Measurements from ENCODE around the gene GALNT1.
"Not testable (repeated sequence)": the region's sequence is repeated elsewhere in the genome, so short reads cannot be mapped to it uniquely, and the experiment has no call there.

Gene GALNT1

DNA sequence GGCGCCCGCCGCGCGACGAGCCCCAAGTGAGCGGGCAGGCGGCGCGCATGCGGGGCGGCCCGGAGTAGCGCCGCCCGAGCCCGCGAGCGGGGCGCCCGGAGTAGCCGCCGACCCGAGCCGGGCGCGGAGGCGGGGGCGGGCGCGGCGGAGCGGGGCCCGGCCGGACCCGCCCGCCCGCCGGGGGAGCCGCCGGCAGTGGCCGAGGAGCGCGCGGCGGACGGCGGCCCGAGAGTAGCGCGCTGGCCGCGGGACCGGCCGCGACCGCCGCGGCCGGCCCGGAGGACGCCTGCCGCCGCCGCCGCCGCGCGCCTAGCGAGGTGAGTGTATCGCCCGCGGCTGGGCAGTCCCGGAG is at the start of gene GALNT1:
GALNT1 (plus strand) TSS at position 195 of the 352 bp plus-strand sequence. CDS start 72,923 bp downstream, outside the sequence.
- no peak for FAIRE-seq

DNA sequence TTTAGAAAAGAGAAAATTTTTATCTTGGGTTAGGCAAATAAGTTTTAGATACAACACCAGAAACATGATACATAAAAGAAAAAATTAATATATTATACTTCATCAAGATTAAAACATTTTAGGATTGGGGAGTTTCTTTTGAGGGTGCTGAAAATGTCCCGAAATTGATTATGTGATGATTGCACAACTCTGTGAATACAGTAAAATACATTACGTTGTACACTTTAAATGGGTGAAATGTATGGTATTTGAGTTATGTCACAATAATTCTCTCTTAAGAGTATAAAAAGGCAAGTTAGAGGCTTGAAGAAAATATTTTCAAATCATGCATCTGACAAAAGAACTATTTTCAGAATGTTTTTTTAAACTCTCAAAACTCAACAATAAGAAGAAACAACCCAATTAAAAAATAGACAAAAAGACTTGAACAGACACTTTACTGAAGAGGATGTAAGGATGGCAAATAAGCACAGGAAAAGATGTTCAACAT is 47.6 kb upstream of the GALNT1 start:
- no peak for FAIRE-seq

DNA sequence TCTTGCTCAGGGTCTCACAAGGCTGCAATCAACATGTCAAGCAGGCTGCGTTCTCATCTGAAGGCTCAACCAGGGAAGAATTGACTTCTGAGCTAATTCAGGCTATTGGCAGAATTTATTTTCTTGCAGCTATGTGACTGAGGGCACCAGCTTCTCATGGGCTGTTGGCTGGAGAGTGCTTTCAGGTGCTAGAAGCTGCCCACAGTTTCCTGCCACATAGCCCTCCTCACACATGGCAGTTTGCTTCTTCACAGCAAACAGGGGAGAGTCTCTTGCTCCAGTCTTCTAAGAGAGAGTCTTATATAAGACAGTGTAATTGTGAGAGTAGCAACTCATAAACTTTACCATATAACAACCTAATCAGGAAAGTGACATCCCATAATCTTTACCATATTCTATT is 46.2 kb upstream of the GALNT1 start:
- FAIRE-seq: no peak

- no peak for FAIRE-seq
Measured at GRCh38 chr18:35542356-35542755, 39.2 kb upstream of the GALNT1 start.

DNA sequence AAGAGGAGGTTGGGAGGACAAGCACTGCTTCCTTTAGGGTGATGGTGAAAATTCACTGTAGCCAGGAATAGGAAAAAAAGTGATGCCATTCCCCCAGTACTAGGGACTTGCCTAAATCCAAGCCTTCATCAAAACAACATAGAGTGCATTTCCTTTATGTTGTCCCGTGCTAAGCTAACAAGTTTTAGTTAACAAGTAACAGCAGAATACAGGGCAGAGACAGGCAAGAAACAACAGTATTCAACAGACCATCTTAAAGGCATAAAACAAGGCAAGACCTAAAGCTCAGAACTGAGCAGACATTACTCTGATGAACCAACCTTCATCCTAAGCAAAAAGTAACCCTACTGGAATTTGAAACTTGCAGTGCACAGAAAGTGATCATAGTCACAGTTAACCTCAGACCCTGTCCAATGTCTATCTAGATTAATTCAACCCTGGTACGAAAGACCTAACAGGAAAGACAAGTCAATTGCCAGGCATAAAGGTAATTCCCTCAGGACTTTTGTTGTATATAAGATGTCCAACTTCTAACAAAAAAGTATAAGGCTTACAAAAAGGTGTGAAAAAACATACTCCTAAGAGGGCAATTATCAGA is 34.4 kb upstream of the GALNT1 start:
- FAIRE-seq: no peak

DNA sequence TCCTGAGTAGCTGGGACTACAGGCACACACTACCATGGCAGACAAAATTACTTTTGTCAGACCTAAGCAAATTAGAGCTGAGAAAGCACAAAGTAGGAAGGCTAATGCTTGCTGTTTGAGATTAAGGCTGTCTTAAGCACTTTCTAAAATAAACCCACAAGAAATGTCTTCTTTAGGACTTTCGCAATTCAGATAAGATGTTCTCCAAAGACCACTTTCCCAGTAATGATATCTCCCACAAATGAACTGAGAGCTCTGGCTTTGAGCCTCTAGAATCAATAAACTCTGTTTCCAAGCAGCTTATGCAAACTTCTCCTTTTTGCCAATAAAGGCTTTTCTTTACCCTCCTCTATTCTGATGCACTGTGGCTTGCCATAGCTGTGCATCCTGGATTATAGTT is 32.0 kb upstream of the GALNT1 start:
- no peak for FAIRE-seq

DNA sequence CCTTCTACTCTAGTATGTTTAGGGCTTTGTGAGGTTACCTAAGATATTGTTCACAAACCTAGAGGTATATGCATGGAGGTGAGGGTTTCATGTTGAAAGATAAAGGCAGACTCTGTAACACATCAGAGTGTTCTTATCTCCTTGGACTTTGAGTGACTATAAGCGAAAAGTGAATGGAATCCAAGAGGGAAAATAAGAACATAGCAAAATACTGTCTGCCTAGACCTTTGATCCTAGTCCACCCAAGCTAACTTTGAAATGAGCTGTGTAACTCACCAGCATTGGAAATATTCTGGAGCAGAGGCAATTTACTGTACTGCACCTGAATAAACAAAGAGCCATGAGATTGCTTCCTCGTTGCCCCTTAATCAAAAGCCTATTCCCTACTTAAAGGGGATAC is 28.2 kb upstream of the GALNT1 start:
- FAIRE-seq: no peak

GRCh38 chr18:35555538-35555937 is 26.0 kb upstream of the GALNT1 start:
- FAIRE-seq: not testable (repeated sequence)

DNA sequence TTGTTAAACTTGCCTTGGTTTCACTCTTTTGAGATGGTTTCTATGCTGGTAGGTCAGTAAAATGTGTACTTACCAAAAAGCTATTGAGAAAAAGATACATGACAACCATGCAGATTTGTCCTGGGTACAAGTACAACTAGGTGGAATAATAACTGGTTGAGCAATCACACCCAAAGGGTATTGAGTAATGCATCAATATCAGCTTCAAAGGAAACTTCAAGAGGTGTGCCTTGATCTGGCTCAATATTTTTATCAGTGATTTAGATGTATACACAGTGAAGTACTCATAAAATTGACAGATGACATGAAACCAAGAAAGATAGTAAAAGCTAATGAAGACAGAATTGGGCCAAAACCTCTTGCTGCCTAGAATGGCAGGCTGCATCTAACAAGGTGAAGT is 21.7 kb upstream of the GALNT1 start:
- no peak for FAIRE-seq

DNA sequence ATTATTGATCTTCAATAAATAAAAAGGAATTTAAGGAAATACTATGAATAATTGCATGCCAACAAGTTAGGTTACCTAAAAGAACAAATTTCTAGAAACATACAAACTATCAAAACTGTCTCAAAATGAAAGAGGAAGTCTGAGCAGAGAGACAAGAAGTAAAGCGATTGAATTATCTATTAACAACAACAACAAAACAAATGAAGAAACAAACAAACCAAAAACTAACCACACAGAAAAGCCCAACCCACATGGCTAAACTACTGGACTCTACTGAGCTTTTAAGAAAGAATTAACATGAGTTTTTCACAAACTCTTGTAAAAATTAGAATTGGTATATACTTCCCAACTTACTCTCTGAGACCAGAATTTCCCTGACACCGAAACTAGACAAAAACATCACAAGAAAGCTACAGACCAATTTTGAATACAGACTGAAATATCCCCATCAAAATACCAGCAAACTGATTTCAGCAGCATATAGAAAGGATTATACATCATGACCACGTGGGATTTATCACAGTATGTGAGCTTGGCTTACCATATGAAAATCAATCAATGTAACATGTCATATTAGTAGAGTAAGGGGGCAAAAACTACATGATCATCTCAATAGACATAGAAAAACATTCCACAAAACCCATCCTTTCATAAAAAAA is 16.6 kb upstream of the GALNT1 start:
- FAIRE-seq: no peak

GRCh38 chr18:35566019-35566418 is 15.5 kb upstream of the GALNT1 start:
- no peak for FAIRE-seq

DNA sequence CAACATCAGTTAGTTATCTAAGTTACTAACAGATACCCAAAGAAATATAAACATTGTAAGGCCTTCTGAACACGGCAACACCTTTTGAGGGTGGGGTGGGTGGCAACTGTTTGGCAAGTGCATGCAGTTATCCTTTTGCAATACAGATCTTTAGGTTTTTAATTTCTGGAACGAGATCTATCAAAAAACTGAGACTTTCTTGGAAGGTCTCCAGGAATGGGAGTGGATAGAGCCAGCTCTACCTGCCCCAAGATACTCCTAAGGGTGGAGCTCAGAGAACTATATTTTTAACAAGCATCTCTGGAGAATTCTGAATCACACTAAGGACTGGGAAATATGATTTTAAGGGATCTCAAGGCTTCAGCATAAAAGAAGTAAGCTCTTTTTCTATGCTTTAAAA is 11.4 kb upstream of the GALNT1 start:
- FAIRE-seq: no peak

- FAIRE-seq: no peak
Measured at GRCh38 chr18:35571138-35571537, 10.4 kb upstream of the GALNT1 start.

DNA sequence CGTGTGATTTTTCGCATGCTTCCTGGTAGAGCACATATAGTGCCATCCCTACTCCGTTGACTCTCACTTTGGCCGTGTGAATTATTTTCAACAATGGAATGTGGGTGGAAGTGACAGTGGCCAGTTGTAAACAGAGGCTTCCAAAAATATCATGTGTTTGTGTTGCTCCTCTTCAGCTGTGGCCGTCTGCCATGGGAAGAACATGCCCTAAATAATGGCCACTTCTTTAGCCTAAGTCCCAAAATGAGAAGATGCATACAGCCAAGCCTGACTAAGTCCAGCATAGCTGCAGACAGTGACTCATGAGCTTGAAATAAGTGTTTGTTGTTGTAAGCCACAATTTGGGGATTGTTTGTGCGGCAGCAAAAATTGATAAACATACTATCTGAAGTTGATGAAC is 8.9 kb upstream of the GALNT1 start:
- FAIRE-seq: no peak

GRCh38 chr18:35573531-35573930 is 8.0 kb upstream of the GALNT1 start:
- no peak for FAIRE-seq

GRCh38 chr18:35576240-35576845 is 5.2 kb upstream of the GALNT1 start:
- not testable (repeated sequence) for FAIRE-seq

DNA sequence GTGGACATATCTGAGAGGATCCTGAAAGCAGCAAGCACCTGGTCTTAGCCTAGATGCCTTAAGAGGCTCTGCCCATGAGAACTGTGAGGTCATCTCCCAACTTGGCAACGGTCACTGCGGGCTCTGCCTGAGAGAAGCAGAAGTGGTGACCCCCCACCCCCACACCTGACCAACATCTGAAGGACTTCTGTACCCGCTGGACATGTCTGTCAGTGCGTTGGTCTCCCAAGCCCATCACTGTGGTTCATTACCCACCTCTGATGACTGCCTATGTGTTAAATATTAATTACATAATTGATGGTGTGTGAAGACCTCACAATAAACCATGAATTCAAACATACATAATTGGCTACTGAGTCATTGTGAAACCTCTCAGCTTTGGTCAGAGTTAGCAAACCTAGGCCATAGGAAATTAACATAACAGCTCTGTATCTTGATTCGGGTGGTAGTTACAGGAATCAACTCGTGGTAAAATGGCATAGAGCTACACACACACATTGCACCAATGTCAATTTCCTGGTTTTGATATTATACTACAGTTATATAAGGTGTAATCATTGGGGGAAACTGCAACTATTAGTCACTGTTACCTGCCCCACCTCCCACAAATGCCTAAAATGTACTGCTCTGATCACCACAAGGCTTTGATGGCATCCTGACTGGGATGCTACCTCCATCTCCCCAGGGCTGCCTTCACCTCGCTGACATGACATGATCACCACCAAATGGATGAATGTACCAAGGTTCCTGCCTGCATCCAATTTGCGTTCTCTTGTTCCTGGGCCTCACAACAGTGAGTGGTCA is 4.3 kb upstream of the GALNT1 start:
- FAIRE-seq: no peak

DNA sequence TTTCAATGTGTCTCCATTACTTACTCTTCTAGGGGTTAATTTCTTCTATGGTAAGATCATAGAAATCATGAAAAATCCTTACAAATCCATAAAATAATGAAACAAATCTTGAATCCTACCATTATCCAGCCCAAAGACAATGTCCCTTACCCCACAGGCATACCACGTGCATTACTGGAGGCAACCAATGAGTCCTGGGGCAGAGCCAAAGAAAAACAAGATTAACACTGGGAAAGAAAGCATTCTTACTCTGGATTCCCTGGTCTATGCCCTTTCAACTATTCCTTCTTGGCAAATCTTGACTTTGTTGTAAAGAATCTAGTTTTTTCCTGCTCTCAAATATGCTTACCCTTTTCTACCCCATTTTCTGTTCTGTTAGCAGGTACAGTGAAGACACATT is 3.1 kb upstream of the GALNT1 start:
- no peak for FAIRE-seq

DNA sequence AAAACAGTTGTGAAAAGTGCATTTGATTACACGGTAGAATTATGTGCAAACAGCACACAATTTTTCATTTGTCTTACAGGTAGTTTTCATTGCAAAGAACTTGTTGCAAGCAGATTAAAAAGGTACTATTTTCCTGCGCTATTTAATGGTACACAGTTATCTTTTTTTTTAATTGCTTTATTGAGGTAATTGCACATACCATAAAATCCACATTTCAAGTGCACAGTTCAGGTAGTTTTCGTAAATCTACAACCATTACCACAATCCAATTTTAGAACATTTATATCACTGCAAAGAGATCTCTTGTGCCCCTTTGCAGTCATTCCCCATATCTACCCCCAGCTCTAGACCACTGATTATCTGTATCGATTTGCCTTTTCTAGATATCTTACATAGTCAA is 2.6 kb upstream of the GALNT1 start:
- no peak for FAIRE-seq

- no peak for FAIRE-seq
Measured at GRCh38 chr18:35580701-35581539, 620 bp upstream of the GALNT1 start.

DNA sequence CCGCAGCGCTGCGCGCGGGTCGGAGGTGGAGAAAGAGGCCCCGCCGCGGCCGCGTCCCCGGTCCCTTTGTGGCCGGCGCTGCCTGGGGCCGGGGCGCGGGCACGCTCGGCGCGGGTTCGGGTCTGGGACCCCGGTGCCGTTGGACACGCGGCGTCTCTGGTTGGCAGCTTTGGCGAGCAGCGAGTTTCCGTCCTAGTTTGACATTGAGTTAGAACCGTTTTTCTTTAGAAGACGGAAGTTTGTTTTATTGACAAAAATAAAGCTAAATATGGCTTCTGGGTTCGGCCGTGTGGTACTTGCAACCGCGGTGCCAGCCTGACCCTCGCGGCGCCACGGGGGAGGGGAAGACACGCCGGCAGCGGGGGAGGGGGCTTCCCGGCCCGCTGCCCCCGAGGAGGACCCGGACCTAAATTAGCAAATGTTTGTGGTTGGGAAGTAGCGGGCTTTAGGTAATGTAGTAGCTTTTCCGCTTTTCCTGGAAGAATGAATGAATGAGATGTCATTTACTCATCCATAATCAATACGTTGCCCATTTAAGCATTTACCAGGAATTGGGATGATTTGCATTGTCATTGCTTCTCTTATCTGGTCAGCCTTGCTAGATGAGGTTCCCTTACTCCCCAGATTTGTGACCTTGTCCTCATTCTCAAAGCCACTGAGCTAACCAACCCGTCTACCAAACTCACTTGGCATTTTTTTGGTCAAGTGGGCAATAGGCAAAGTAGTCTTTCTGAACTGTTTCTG is 530 bp downstream of the GALNT1 start:
- no peak for FAIRE-seq
